Uterus (tissue), 2 donors: Measurements from ENCODE around the gene MCM3AP.

ENCODE experiments used
- POLR2A ChIP-seq, 2 donors: fragments of 450-650 bp; IDR thresholded peaks; one replicate each; pipeline ENCODE4 v1.6.1; 2016; ENCODE audit warnings: antibody characterized with exemption in 2 of 2, mild to moderate bottlenecking in 1 of 2, moderate library complexity in 1 of 2
- TF ChIP-seq, protein P1 (sequence below), 4 experiments: fragments of 200-600 bp in 2 of 4; fragments of 450-650 bp in 2 of 4; sonication (generic) in 2 of 4; IDR thresholded peaks; one replicate each; pipeline ENCODE4 v1.5.1; 2016 to 2019; ENCODE audit warnings: antibody characterized with exemption in 4 of 4, mild to moderate bottlenecking in 2 of 4, moderate library complexity in 1 of 4

- TF ChIP-seq, protein P1, sequence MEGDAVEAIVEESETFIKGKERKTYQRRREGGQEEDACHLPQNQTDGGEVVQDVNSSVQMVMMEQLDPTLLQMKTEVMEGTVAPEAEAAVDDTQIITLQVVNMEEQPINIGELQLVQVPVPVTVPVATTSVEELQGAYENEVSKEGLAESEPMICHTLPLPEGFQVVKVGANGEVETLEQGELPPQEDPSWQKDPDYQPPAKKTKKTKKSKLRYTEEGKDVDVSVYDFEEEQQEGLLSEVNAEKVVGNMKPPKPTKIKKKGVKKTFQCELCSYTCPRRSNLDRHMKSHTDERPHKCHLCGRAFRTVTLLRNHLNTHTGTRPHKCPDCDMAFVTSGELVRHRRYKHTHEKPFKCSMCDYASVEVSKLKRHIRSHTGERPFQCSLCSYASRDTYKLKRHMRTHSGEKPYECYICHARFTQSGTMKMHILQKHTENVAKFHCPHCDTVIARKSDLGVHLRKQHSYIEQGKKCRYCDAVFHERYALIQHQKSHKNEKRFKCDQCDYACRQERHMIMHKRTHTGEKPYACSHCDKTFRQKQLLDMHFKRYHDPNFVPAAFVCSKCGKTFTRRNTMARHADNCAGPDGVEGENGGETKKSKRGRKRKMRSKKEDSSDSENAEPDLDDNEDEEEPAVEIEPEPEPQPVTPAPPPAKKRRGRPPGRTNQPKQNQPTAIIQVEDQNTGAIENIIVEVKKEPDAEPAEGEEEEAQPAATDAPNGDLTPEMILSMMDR (IDR thresholded peaks at IDR 0.05) = no peak
- no peak for TF ChIP-seq POLR2A (IDR thresholded peaks at IDR 0.05)
These were observed 42.7 kb upstream of the MCM3AP start for GRCh38 chr21:46328151-46328550.
